Lower leg skin (tissue), 4 donors: Measurements from ENCODE around the gene SEC14L5. TPM values are rescaled to one million over a fixed set of nuclear protein-coding genes. Genes with fewer than 3 reads are reported as not detected.

ENCODE experiments used
- DNase-seq, 2 donors: peaks; one replicate each; pipeline ENCODE4 v3.0.0-alpha.2; 2019; ENCODE audit warnings: low spot score in 2 of 2
- H3K4me3 ChIP-seq: fragments of 200-600 bp; sonication (generic); 2 replicates; pipeline ENCODE4 v1.5.1; 2017; ENCODE audit warnings: mild to moderate bottlenecking, low read depth; ENCODE audit not compliant: poor library complexity, severe bottlenecking
- POLR2A ChIP-seq, 2 donors: fragments of 450-650 bp; IDR thresholded peaks; one replicate each; pipeline ENCODE4 v1.6.1; 2016 to 2017; ENCODE audit warnings: antibody characterized with exemption in 2 of 2, mild to moderate bottlenecking in 1 of 2, moderate library complexity in 1 of 2
- WGBS, 2 donors: methylation state at CpG; one replicate each; pipeline ENCODE4 v1.1.5; 2018; 5-methylcytosine and 5-hydroxymethylcytosine counted together
- intact Hi-C: fragments of 100-400 bp; cut with DNase I; formaldehyde crosslinking; loops from one replicate; pipeline ENCODE4 v1.15.0; 2023; ENCODE audit warnings: low total_unique reads
- total RNA-seq, 4 donors: library from RNA; depleted of rRNA; stranded (reverse); fragments of >200 nt; gene quantifications; one replicate each; pipeline ENCODE4 v1.1.0, GENCODE V29; 2016
- TF ChIP-seq, protein P1 (sequence below), 3 donors: fragments of 450-650 bp; IDR thresholded peaks; one replicate each; pipeline ENCODE4 v1.5.1; 2016; ENCODE audit warnings: antibody characterized with exemption in 3 of 3, mild to moderate bottlenecking in 3 of 3, moderate library complexity in 2 of 3

Gene SEC14L5
- total RNA-seq, 4 donors from 2014 or later = 0.91 to 2.6 (median 1.3) TPM

DNA sequence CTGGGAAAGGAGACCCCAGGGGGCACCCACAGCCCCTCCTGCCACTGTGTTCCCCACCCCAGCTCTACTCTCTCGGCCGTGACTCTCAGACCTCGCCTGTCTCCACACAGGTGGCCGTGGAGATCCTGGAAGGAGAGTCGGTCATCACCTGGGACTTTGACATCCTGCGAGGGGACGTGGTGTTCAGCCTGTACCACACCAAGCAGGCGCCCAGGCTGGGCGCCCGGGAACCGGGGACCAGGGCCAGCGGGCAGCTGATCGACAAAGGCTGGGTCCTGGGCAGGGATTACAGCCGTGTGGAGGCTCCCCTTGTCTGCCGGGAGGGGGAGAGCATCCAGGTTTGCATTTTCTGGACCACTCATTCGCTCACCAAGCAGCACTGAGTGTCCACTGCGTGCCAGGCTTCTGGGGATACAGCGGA, 50.2 kb downstream of the SEC14L5 start:
- no peak overlapping the region for H3K4me3 ChIP-seq
- intact Hi-C loops = loop anchor here (5.0 kb wide), 1 partner anchor 1206 kb away; no protein-coding TSS in a partner anchor
- WGBS, 2 donors = 88 to 93% methylated on average over 11 to 15 of the region's 18 CpGs
- TF ChIP-seq, protein P1, sequence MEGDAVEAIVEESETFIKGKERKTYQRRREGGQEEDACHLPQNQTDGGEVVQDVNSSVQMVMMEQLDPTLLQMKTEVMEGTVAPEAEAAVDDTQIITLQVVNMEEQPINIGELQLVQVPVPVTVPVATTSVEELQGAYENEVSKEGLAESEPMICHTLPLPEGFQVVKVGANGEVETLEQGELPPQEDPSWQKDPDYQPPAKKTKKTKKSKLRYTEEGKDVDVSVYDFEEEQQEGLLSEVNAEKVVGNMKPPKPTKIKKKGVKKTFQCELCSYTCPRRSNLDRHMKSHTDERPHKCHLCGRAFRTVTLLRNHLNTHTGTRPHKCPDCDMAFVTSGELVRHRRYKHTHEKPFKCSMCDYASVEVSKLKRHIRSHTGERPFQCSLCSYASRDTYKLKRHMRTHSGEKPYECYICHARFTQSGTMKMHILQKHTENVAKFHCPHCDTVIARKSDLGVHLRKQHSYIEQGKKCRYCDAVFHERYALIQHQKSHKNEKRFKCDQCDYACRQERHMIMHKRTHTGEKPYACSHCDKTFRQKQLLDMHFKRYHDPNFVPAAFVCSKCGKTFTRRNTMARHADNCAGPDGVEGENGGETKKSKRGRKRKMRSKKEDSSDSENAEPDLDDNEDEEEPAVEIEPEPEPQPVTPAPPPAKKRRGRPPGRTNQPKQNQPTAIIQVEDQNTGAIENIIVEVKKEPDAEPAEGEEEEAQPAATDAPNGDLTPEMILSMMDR (IDR thresholded peaks at IDR 0.05) = no peak
- TF ChIP-seq POLR2A (IDR thresholded peaks at IDR 0.05) = no peak
- DNase-seq = no peak

DNA sequence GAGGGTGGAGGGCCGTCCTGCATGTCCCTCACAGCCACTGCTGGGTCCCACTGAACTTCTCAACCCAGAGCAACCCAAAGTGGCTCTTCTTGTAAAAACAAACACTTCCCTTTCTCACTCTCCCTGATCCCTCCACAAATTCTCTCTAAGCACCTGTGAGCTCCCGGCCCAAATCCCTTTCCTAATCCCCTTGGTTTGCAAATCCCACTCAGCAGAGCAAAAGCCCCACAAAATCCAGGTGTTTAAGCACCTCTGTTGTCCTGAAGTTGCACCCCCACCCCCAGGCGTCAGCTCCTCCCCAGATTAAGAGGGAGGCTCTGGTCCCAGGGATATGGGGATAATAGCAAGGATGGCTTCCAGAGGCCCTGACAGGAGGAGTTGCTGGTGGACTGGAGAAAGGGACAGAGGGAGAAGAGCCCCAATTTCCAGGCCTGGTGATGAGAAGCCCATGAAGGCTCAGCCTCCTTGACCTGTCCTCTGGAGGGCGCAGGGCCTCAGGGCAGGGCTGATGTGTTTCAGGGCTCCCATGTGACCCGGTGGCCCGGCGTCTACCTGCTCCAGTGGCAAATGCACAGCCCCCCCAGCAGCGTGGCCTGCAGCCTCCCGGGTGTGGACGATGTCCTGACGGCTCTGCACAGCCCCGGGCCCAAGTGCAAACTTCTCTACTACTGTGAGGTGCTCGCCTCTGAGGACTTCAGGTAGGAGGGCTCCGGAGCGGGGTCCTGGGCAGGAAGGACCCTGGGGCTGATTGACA, 52.6 kb downstream of the SEC14L5 start:
- intact Hi-C loops = no loop called here
- no peak for DNase-seq
- 60 to 69% methylated on average over 4 to 15 of the region's 15 CpGs for WGBS, 2 donors
- TF ChIP-seq POLR2A (IDR thresholded peaks at IDR 0.05) = no peak
- TF ChIP-seq, protein P1 (IDR thresholded peaks at IDR 0.05) = no peak
- no peak overlapping the region for H3K4me3 ChIP-seq

DNA sequence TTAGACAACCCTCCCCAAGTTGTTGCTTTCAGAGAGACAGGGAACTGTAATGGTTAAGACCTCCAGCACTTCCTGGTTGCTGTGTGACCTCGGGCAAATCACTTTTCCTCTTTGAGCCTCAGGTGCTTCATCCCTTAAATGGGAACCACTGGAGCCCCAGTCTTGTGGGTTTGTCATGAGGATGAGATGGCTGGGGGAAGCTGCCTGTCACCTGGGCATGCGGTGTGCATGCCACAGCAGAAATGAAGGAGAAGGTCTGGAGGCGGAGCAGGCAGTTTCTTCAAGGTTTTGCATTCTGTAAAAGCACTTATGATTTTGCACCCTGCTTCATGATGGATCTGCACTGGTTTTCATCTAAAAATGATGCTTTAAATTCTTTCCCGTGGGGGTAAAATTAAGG, 53.5 kb downstream of the SEC14L5 start:
- WGBS, 2 donors = 69 to 73% methylated on average over 4 of the region's 4 CpGs
- intact Hi-C loops = no loop called here
- DNase-seq = no peak
- H3K4me3 ChIP-seq = no peak overlapping the region
- TF ChIP-seq, protein P1 (IDR thresholded peaks at IDR 0.05) = no peak
- no peak for TF ChIP-seq POLR2A (IDR thresholded peaks at IDR 0.05)

- no peak overlapping the region for H3K4me3 ChIP-seq
- no peak for DNase-seq
- TF ChIP-seq, protein P1 (IDR thresholded peaks at IDR 0.05) = no peak
- no peak for TF ChIP-seq POLR2A (IDR thresholded peaks at IDR 0.05)
- WGBS, 2 donors = 76 to 78% methylated on average over 6 of the region's 6 CpGs
- intact Hi-C loops = no loop called here
These were observed 54.8 kb downstream of the SEC14L5 start for GRCh38 chr16:5012887-5013286.

- TF ChIP-seq, protein P1 (IDR thresholded peaks at IDR 0.05) = no peak
- TF ChIP-seq POLR2A (IDR thresholded peaks at IDR 0.05) = no peak
- no peak overlapping the region for H3K4me3 ChIP-seq
- 65 to 78% methylated on average over 4 of the region's 4 CpGs for WGBS, 2 donors
- intact Hi-C loops = no loop called here
- DNase-seq = no peak
These were observed 57.2 kb downstream of the SEC14L5 start for GRCh38 chr16:5015351-5015750.
